ENCODE data around the gene S100A9. TPM values are rescaled to one million over a fixed set of nuclear protein-coding genes. Genes with fewer than 3 reads are reported as not detected.

Gene S100A9
- total RNA-seq, 1 experiment from 2014 or later: not detected

DNA sequence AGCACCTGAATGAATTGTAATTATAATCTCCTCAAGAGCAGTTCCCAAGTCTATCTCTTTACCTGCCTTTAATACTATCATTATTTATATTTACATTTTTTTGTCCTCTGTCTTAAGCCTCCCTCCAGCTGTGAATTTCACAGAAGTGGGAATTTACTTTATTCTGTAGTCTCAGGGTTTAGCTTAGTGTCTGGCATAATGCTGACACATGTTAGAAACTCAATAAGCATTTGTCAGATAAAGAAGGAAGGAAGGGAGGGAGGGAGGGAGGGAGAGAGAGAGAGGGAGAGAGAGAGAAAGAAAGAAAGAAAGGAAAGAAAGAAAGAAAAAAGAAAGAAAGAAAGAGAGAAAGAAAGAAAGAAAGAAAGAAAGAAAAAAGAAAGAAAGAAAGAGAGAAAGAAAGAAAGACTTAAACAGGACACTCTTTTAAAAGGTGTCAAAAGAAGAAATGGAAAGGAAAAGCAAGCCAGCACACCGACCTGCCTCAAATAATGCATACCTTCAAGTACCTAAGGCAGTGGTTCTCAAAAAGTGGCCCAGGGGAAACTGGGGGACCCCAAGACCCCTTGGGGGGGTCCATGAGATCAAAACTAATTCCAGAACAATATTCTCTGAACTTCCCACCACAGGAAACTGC, 7.2 kb upstream of the S100A9 start:
- no peak overlapping the region for H2BK12ac ChIP-seq (ENCODE audit: insufficient read length, low read depth, low read length)
- H2AFZ ChIP-seq (ENCODE audit: low read length): no peak overlapping the region
- H3K4me1 ChIP-seq (ENCODE audit: insufficient read depth, low read length): no peaks in the 10 kb centered on the region
- Mint-ChIP-seq H3K27me3 (ENCODE audit: low read depth) (peaks cover 26% of the 10 kb centered on the region), H3K9me3 (no peaks in the 10 kb centered on the region), H3K4me3 (no peak overlapping the region), H3K4me1 (no peaks in the 10 kb centered on the region), H3K27ac (no peak overlapping the region), H3K36me3 (ENCODE audit: insufficient read depth in 1 of 3, low read depth in 3 of 3) (no peaks in the 10 kb centered on the region; a peak in 1 of 7 replicates)
- H2BK15ac ChIP-seq (ENCODE audit: low read depth, low read length): no peak overlapping the region
- H3K4ac ChIP-seq (ENCODE audit: low read depth, low read length): no peak overlapping the region
- no peaks in the 10 kb centered on the region for H3K23me2 ChIP-seq (ENCODE audit: insufficient read length, low read depth, low read length, poor library complexity, severe bottlenecking)
- no peak for DNase-seq
- no peak overlapping the region for H3K4me2 ChIP-seq (ENCODE audit: insufficient read depth, insufficient read length, low read length)
- no peak overlapping the region for H4K8ac ChIP-seq (replicated peaks; ENCODE audit: insufficient read length, low read depth, low read length)
- no CpG with 5 or more reads among the region's 1 CpG for WGBS (ENCODE audit: extremely low coverage, insufficient read length, low lambda C conversion rate)
- no peak overlapping the region for H2BK5ac ChIP-seq (ENCODE audit: insufficient read length, low read length)
- no peak overlapping the region for H3K14ac ChIP-seq (ENCODE audit: insufficient read depth, low read length)
- H3K9ac ChIP-seq (ENCODE audit: extremely low read depth, insufficient read length, low read length): no peak overlapping the region
- TF ChIP-seq, protein P1, sequence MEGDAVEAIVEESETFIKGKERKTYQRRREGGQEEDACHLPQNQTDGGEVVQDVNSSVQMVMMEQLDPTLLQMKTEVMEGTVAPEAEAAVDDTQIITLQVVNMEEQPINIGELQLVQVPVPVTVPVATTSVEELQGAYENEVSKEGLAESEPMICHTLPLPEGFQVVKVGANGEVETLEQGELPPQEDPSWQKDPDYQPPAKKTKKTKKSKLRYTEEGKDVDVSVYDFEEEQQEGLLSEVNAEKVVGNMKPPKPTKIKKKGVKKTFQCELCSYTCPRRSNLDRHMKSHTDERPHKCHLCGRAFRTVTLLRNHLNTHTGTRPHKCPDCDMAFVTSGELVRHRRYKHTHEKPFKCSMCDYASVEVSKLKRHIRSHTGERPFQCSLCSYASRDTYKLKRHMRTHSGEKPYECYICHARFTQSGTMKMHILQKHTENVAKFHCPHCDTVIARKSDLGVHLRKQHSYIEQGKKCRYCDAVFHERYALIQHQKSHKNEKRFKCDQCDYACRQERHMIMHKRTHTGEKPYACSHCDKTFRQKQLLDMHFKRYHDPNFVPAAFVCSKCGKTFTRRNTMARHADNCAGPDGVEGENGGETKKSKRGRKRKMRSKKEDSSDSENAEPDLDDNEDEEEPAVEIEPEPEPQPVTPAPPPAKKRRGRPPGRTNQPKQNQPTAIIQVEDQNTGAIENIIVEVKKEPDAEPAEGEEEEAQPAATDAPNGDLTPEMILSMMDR (conservative IDR thresholded peaks at IDR 0.05): no peak
- no peaks in the 10 kb centered on the region for H4K20me1 ChIP-seq (ENCODE audit: control insufficient read depth, insufficient read depth, insufficient read length)
- H2BK120ac ChIP-seq (ENCODE audit: low read depth, low read length, poor library complexity, severe bottlenecking): no peak overlapping the region
- no peaks in the 10 kb centered on the region for H3K79me2 ChIP-seq (ENCODE audit: insufficient read depth, low read length)
- H3T11ph ChIP-seq (ENCODE audit: low read length): no peak overlapping the region
- no peak overlapping the region for H2AK5ac ChIP-seq (ENCODE audit: insufficient read length, low read length)
- no peak overlapping the region for H3K56ac ChIP-seq (ENCODE audit: insufficient read length, low read depth, low read length)
- H3K9me3 ChIP-seq (ENCODE audit: control insufficient read depth, low read depth, low read length): no peaks in the 10 kb centered on the region
- H4K5ac ChIP-seq (ENCODE audit: insufficient read length, low read depth, low read length): no peak overlapping the region
- H3K27me3 ChIP-seq (ENCODE audit: insufficient read depth, low read length): no peaks in the 10 kb centered on the region
- H3K79me1 ChIP-seq (ENCODE audit: insufficient read depth, low read depth, low read length, poor library complexity, severe bottlenecking): no peaks in the 10 kb centered on the region
- no peak overlapping the region for H2BK20ac ChIP-seq (ENCODE audit: low read depth, low read length, poor library complexity, severe bottlenecking)
- no peak overlapping the region for H4K91ac ChIP-seq (ENCODE audit: insufficient read length, low read depth, low read length)
- no peak overlapping the region for H3K23ac ChIP-seq (ENCODE audit: insufficient read length, low read depth, low read length)
- H3K18ac ChIP-seq (ENCODE audit: insufficient read length, low read depth, low read length): no peak overlapping the region
- no peak overlapping the region for H3K27ac ChIP-seq (ENCODE audit: insufficient read length, low read depth, low read length)

Data from H9 (cell line).